GM12873 (cell line): ENCODE results near the gene GRIN2A.

Experiments
- CTCF ChIP-seq: IDR thresholded peaks from 2 replicates; pipeline ENCODE4 v1.5.1; 2012; ENCODE audit warnings: low read depth, mild to moderate bottlenecking, moderate library complexity, low read length, control low read depth; ENCODE audit not compliant: insufficient read depth; ENCODE audit errors: missing control alignments

The GRIN2A gene

GRCh38 chr16:10169904-10170410 is 12.3 kb downstream of the GRIN2A start:
- TF ChIP-seq CTCF: no peak

GRCh38 chr16:10169031-10169430 is 13.2 kb downstream of the GRIN2A start:
- TF ChIP-seq CTCF: no peak

- no peak for TF ChIP-seq CTCF
Measured at GRCh38 chr16:10168258-10168657, 14.0 kb downstream of the GRIN2A start.

GRCh38 chr16:10165643-10166042 is 16.6 kb downstream of the GRIN2A start:
- no peak for TF ChIP-seq CTCF

DNA sequence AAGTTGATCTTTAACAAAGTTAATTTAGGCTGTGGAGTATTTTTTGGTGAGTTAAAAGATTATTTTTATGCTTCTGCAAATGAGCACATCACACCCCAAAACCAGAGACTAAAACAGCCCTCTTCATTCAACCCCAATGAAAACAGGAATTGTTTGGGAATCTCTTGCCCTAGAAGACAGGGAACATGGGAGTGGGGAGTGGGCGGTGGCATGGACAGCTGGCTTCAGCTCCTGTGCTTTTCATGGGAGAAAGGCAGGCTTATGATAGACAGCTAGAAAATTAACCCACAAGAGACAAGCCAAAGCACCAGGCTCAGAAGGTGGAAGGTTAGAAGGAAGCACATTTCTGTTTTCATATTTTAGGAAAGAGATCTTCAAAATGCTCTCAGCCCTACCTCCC is 19.2 kb downstream of the GRIN2A start:
- no peak for TF ChIP-seq CTCF

DNA sequence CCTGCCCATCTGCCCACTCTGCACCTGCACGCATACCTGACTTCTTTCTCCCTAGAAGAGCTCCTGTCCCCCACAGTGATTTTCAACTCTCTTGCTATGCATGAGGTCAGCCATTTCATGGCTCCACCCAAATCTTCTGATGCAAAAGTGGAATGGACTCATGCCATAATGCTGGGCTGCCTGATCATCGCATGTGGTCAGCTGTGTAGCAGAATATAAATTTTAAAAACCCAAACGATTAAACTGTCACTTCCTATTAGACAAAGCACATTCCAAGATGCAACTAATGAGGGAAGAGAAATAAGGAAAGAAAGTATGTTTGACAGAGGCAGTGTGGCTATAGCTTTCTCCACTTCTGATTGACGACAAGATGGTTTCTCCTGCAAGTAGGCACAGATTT is 26.1 kb downstream of the GRIN2A start:
- TF ChIP-seq CTCF: no peak

DNA sequence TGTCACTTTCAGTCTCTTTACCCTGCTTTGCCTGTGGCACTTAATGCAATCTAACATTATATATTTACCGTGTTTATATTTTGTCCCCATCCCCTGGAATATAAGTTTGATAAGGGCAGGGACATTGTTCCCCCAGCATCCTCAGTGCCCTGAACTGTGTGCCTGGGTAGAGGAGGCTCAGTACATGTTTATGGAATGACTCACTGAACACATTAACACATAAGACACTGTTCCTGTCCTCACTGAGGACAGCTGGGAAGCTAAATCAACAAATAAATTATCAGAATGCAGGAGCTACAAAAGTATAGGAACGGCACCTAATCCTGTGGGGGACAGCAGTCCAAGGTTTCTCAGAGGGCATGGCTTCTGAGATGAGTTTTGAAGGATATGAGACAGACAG is 27.8 kb downstream of the GRIN2A start:
- no peak for TF ChIP-seq CTCF
